ENCODE measurements around the gene ANTKMT. TPM values are rescaled to one million over a fixed set of nuclear protein-coding genes. Genes with fewer than 3 reads are reported as not detected.
"Not testable (repeated sequence)": the region's sequence is repeated elsewhere in the genome, so short reads cannot be mapped to it uniquely, and the experiment has no call there.

The ANTKMT gene
- total RNA-seq, 1 experiment from 2014 or later = 27.0 TPM

DNA sequence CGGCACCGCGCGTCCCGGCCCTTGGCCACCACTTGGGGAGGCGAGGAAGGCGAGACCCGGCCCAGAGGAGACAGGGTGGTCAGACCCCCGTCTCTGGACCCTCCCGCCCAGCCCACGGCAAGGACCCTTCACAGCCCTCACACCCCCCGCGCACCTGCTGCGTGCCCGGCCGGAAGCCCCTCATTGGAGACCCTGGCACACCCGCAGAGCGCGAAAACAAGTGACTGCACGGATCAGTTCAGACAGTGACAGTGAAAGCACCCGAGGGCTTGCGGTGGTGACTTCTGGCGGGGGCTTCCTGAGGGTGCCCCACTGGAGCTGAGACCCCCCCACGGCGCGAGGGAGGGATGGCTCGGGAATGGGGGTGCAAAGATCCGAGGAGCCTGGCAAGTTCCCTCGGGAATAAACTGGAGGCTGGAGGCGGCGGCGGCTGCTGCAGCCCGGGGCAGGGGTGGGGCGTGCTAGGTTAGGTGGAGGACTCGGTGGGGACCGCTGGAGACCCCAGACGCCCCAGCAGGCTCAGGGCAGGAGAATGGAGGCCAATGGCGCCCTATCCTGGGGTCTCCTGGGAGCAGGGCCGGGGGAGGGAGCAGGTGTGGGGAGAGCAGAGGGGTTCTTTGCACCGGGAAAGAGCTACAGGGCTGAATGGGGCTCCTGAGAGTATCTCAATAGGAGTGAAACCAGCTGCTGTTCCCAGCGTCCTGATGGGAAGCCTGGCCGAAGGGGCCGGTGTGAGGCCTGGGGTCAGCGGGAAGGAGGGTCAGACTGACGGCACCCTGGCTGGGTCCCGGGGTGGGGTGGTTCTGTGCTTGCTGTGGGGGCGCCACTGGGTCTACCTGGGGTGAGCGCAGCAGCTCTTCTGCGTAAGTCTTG, 14.5 kb upstream of the ANTKMT start:
- H3K36me3 ChIP-seq = no peaks in the 10 kb centered on the region
- peaks cover 84% of the 10 kb centered on the region for H3K27me3 ChIP-seq
- H3K4me3 ChIP-seq = no peak overlapping the region
- DNase-seq = no peak
- no peaks in the 10 kb centered on the region for H3K9me3 ChIP-seq

GRCh38 chr16:707062-707538, 13.8 kb upstream of the ANTKMT start:
- DNase-seq = no peak
- no peaks in the 10 kb centered on the region for H3K36me3 ChIP-seq
- H3K4me3 ChIP-seq = no peak overlapping the region
- peaks cover 78% of the 10 kb centered on the region for H3K27me3 ChIP-seq
- no peaks in the 10 kb centered on the region for H3K9me3 ChIP-seq

GRCh38 chr16:708019-708418, 12.9 kb upstream of the ANTKMT start:
- Histone ChIP-seq H3K27me3 (peaks cover 69% of the 10 kb centered on the region), H3K4me3 (no peak overlapping the region), H3K9me3 (no peaks in the 10 kb centered on the region), H3K36me3 (no peaks in the 10 kb centered on the region)
- no peak for DNase-seq

- no peaks in the 10 kb centered on the region for H3K36me3 ChIP-seq
- no peaks in the 10 kb centered on the region for H3K9me3 ChIP-seq
- H3K27me3 ChIP-seq = peaks cover 60% of the 10 kb centered on the region
- DNase-seq = no peak
- H3K4me3 ChIP-seq = no peak overlapping the region
Measured at GRCh38 chr16:708959-709358, 12.0 kb upstream of the ANTKMT start.

DNA sequence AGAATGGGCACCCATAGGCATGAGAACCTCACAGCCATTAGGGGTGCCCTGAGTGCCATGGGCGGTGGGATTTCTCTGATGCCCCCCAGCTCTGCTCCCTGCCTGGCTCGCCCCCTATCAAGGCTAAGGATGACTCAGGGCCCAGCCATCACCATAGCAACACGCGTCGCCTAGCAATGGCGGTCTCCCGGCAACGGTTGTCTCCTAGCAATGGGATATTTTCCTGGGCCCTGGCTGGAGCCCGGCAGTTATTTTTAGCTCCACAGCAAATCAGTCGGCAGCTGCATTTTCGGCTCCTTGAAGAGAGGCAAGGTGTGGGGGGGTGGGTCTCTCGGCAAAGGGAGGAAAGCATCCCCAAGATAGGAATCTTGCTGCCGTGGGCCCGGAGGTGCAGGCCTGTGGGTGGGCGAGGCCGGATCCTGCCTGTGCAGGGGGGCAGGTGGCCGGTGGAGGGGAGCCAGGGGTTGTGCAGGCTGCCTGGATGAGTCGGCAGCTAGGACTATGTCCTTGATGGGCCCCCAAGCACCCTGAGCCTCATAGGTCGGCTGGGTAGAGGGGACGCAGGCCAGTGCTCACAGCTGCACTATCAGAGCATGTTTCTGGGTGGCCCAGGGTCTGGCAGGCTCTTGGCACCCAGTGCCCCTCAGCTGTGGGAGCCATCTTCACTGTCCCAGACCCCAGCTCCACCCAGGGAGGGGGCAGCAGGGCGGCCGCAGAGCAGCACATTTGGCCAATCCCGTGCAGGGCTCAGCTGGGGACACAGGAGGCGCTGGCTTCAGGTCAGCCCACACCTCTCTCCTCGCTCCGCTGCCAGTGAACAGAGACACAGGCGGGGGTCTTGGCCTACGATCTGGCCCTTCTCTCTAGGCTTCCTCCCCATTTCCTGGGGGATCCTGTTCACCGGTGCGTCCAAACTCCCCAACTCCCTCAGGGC, 11.1 kb upstream of the ANTKMT start:
- no peak overlapping the region for H3K4me3 ChIP-seq
- DNase-seq = peak; percentile 63
- no peaks in the 10 kb centered on the region for H3K36me3 ChIP-seq
- H3K9me3 ChIP-seq = no peaks in the 10 kb centered on the region
- H3K27me3 ChIP-seq = peaks cover 54% of the 10 kb centered on the region

GRCh38 chr16:710500-711075, 10.4 kb upstream of the ANTKMT start:
- Histone ChIP-seq H3K9me3 (no peaks in the 10 kb centered on the region), H3K36me3 (no peaks in the 10 kb centered on the region)
- DNase-seq = no peak

DNA sequence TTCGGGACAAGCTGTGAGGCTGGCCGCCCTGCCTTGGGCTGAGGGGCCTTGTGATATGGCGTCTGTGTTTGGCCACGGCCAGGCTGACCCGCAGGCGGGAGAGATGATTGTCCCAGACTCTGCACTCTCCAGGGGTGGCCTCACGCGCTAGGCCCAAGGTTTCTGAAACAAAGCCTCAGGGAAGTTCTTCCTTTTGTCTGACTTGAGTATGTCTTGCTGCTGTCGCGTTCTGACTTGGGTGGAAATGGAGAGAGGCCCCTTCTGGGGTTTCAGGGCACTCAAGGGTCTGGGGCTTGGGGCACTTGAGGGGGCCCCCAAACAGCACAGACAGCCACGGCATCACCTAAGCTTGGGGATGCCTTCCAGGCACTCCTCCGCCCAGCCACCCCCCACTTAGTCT, 9.9 kb upstream of the ANTKMT start:
- no peaks in the 10 kb centered on the region for H3K9me3 ChIP-seq

More at GRCh38 chr16:710500-711075, 10.4 kb upstream of the ANTKMT start:
- H3K27me3 ChIP-seq = peaks cover 51% of the 10 kb centered on the region
- no peak overlapping the region for H3K4me3 ChIP-seq

GRCh38 chr16:711548-712320, 9.2 kb upstream of the ANTKMT start:
- H3K36me3 ChIP-seq = no peaks in the 10 kb centered on the region
- peaks cover 43% of the 10 kb centered on the region for H3K27me3 ChIP-seq
- DNase-seq = peak; percentile 74
- H3K4me3 ChIP-seq = no peak overlapping the region
- H3K9me3 ChIP-seq = no peaks in the 10 kb centered on the region

More for the DNA sequence above, 9.9 kb upstream of the ANTKMT start:
- Histone ChIP-seq H3K27me3 (peaks cover 49% of the 10 kb centered on the region), H3K4me3 (no peak overlapping the region), H3K36me3 (no peaks in the 10 kb centered on the region)
- DNase-seq = no peak

DNA sequence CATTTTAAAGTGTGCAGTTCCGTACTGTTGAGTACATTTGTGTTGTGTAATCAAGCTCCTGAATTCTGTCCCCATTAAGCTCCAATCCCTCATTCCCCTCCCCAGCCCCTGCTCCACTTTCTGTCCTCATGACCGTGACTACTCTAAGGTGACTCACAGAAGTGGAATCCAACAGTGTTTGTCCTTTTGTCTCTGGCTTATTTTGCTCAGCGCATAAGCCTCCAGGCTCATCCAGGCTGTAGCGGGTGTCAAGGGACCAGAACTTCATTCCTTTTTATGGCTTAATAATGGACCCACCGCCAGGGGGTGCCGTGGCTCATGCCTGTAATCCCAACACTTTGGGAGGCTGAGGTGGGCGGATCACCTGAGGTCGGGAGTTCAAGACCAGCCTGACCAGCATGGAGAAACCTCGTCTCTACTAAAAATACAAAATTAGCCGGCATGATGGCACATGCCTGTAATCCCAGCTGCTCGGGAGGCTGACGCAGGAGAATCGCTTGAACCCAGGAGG, 8.2 kb upstream of the ANTKMT start:
- H3K36me3 ChIP-seq, H3K9me3 ChIP-seq, H3K4me3 ChIP-seq: not testable (repeated sequence)
- peak; percentile 75 for DNase-seq
- H3K27me3 ChIP-seq = peaks cover 36% of the 10 kb centered on the region

- no peak for DNase-seq
- Histone ChIP-seq H3K9me3 (no peaks in the 10 kb centered on the region), H3K27me3 (peaks cover 23% of the 10 kb centered on the region), H3K36me3 (no peaks in the 10 kb centered on the region), H3K4me3 (no peak overlapping the region)
Measured at GRCh38 chr16:714079-714478, 6.9 kb upstream of the ANTKMT start.

DNA sequence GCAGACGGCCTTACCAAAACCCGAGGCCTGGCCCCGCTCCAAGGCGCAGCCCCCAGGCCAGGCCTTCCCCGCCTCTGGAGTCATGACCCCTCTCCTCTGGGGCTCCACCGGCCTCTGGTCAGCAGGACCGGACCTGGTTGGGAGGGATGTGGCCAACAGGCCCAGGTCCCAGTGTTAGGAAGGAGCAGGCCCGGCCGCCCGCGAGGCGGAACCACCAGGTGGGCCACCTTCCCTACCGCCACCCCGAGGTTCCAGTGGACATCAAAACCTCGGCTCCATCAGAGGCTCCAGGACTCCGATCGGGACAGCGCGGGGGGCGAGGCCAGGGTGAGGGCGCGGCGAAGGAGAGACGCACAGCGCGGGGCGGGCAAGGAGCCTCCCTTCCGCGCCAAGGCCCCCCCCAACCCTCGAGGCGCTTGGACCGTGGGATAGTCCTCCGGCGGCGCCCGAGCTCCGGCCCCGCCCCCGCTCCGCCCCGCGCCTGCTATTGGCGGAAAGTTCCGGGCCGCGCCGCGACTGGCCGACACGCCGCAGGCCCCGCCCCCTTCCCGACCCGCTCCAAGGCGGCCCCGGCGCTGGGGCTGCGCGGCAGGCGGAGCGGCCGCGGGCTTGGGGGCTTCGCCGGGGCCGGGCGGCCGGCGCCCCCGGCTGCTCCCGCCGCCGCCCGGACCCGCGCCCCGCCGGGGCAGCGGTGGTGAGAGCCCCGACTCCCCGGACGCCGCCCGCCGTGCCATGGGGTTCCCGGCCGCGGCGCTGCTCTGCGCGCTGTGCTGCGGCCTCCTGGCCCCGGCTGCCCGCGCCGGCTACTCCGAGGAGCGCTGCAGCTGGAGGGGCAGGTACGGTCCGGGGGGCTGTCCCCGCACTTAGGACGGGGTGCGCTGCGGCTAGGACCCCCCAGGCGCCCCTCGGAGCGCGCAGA, 6.1 kb upstream of the ANTKMT start, which contains the start of gene METRN:
Gene METRN (plus strand): TSS at position 561 of the 919 bp plus-strand sequence. CDS start 172 bp downstream, at position 733.
- Histone ChIP-seq H3K9me3 (no peaks in the 10 kb centered on the region), H3K27me3 (peaks cover 16% of the 10 kb centered on the region), H3K4me3 (peak within 1 kb of the TSS; percentile 48), H3K36me3 (no peaks in the 10 kb centered on the region)
- DNase-seq = peak; percentile 92

DNA sequence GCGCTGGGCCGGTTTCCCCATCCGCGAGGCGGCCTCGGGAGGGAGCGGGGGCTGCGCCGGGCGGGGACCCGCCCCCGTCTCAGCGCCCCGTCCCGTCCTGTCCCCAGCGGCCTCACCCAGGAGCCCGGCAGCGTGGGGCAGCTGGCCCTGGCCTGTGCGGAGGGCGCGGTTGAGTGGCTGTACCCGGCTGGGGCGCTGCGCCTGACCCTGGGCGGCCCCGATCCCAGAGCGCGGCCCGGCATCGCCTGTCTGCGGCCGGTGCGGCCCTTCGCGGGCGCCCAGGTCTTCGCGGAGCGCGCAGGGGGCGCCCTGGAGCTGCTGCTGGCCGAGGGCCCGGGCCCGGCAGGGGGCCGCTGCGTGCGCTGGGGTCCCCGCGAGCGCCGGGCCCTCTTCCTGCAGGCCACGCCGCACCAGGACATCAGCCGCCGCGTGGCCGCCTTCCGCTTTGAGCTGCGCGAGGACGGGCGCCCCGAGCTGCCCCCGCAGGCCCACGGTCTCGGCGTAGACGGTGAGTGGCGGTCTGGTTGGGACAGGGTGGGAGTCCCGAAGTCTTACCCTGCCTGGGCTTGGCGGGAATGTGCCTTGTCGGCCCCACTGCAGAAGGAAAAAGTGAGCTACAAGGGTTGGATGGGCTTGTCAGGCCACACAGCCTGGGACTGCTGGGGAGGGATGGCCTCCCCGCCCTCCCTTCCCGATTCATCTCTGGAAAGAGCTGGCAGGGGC, 5.3 kb upstream of the ANTKMT start:
- Histone ChIP-seq H3K27me3 (peaks cover 7% of the 10 kb centered on the region), H3K9me3 (no peaks in the 10 kb centered on the region), H3K36me3 (no peaks in the 10 kb centered on the region), H3K4me3 (peak overlapping the region; percentile 48)
- DNase-seq = no peak

GRCh38 chr16:716200-716568, 4.8 kb upstream of the ANTKMT start:
- H3K4me3 ChIP-seq = peak overlapping the region; percentile 19
- no peaks in the 10 kb centered on the region for H3K9me3 ChIP-seq
- H3K36me3 ChIP-seq = no peaks in the 10 kb centered on the region
- H3K27me3 ChIP-seq = peaks cover 3% of the 10 kb centered on the region
- DNase-seq = peak; percentile 55

- Histone ChIP-seq H3K36me3 (no peaks in the 10 kb centered on the region; the same call in 1 of the 2 replicates), H3K9me3 (no peaks in the 10 kb centered on the region), H3K27me3 (no peaks in the 10 kb centered on the region), H3K4me3 (no peak overlapping the region)
- DNase-seq = no peak
Measured at GRCh38 chr16:716768-717325, 4.1 kb upstream of the ANTKMT start.
